KMS-11 (cell line): ENCODE measurements around the gene PIK3R2.
"Not testable (repeated sequence)": the region's sequence is repeated elsewhere in the genome, so short reads cannot be mapped to it uniquely, and the experiment has no call there.

ENCODE experiments used
- H2AFZ ChIP-seq: fragments of 200-600 bp; sonication (generic); 2 replicates; pipeline ENCODE4 v1.6.1; 2016; ENCODE audit warnings: antibody characterized with exemption, mixed run types, low read depth
- H3K27ac ChIP-seq: fragments of 200-600 bp; sonication (generic); 2 replicates; pipeline ENCODE4 v1.6.1; 2016; ENCODE audit warnings: mild to moderate bottlenecking, mixed run types
- H3K27me3 ChIP-seq: fragments of 200-600 bp; sonication (generic); 2 replicates; pipeline ENCODE4 v1.6.1; 2017; ENCODE audit warnings: mild to moderate bottlenecking, low read depth, mixed run types, moderate library complexity; ENCODE audit not compliant: insufficient read depth
- H3K36me3 ChIP-seq: fragments of 200-600 bp; sonication (generic); 2 replicates; pipeline ENCODE4 v1.6.1; 2017; ENCODE audit warnings: mild to moderate bottlenecking, mixed run types; ENCODE audit not compliant: insufficient read depth
- H3K4me1 ChIP-seq: fragments of 200-600 bp; sonication (generic); 2 replicates; pipeline ENCODE4 v1.6.1; 2016; ENCODE audit warnings: mild to moderate bottlenecking, low read depth, mixed run types; ENCODE audit not compliant: poor library complexity, severe bottlenecking
- H3K4me2 ChIP-seq: fragments of 200-600 bp; sonication (generic); 2 replicates; pipeline ENCODE4 v1.7.0; 2016; ENCODE audit warnings: mild to moderate bottlenecking, mixed run types
- H3K4me3 ChIP-seq: fragments of 200-600 bp; sonication (generic); IDR thresholded peaks from 2 replicates; pipeline ENCODE4 v1.6.1; 2017; ENCODE audit warnings: low read depth, low read length, mixed read lengths; ENCODE audit not compliant: insufficient read depth
- H3K79me2 ChIP-seq: fragments of 200-600 bp; sonication (generic); 2 replicates; pipeline ENCODE4 v1.6.1; 2016; ENCODE audit warnings: low read depth, mixed run types; ENCODE audit not compliant: insufficient read depth
- H3K9ac ChIP-seq: fragments of 200-600 bp; sonication (generic); 2 replicates; pipeline ENCODE4 v1.6.1; 2016; ENCODE audit warnings: mild to moderate bottlenecking, mixed run types
- H4K20me1 ChIP-seq: fragments of 200-600 bp; sonication (generic); 2 replicates; pipeline ENCODE4 v1.6.1; 2016; ENCODE audit warnings: mild to moderate bottlenecking, mixed run types; ENCODE audit not compliant: insufficient read depth
- TF ChIP-seq, protein P1 (sequence below): fragments of 200-600 bp; sonication (generic); conservative IDR thresholded peaks from 2 replicates; pipeline ENCODE4 v1.6.1; 2017; ENCODE audit warnings: low read depth, mild to moderate bottlenecking, antibody characterized with exemption, low read length, moderate library complexity, mixed read lengths

The PIK3R2 gene

DNA sequence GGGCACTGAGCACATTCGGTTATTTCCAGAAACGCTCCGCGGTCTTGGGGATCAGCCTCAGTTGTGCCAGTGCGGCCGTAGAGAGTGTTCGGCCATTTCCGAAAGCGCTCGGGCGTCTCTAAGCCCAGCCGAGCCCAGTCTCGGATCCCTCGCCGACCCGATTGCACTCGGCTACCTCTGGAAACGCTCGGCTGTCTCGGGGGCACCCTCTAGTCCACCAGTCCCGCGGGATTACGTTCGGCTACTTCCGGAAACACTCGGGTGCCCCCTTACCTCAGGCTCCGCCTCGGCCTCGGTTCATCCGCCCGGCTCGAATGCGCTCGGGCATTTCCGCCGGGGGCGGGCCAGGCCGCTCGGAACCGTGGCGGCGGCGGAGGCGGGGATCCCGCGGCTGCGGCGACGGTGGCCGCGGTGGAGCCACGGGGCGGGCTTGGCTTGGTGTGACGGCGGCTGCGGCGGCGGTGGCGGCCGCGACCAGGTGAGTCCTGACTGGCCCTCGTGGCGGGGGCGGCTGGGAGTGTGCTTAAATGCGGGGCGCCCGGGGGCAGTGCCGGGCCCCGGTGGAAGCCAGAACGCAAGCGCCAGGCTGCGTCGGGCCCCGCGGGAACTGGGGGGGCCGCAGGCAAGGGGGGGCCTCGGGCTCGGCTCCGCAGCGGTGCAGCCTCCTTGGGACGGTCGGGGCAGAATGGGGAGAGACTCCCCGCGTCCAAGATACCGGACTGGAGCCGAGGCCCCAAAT is at the start of gene PIK3R2:
Gene PIK3R2 (plus strand): TSS at position 347 of the 739 bp plus-strand sequence. CDS start 2,717 bp downstream, outside the sequence.
- no peak within 1 kb of the TSS for H3K4me3 ChIP-seq
- peak within 1 kb of the TSS; percentile 79 for H2AFZ ChIP-seq
- H3K27me3 ChIP-seq = no peaks in the 10 kb centered on the region
- no peaks in the 10 kb centered on the region for H3K36me3 ChIP-seq
- H3K79me2 ChIP-seq = no peaks in the 10 kb centered on the region
- TF ChIP-seq, protein P1, sequence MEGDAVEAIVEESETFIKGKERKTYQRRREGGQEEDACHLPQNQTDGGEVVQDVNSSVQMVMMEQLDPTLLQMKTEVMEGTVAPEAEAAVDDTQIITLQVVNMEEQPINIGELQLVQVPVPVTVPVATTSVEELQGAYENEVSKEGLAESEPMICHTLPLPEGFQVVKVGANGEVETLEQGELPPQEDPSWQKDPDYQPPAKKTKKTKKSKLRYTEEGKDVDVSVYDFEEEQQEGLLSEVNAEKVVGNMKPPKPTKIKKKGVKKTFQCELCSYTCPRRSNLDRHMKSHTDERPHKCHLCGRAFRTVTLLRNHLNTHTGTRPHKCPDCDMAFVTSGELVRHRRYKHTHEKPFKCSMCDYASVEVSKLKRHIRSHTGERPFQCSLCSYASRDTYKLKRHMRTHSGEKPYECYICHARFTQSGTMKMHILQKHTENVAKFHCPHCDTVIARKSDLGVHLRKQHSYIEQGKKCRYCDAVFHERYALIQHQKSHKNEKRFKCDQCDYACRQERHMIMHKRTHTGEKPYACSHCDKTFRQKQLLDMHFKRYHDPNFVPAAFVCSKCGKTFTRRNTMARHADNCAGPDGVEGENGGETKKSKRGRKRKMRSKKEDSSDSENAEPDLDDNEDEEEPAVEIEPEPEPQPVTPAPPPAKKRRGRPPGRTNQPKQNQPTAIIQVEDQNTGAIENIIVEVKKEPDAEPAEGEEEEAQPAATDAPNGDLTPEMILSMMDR = peak; percentile 45; the same call in 1 of the 2 replicates
- peaks cover 13% of the 10 kb centered on the region for H3K4me1 ChIP-seq
- no peaks in the 10 kb centered on the region for H4K20me1 ChIP-seq
- H3K4me2 ChIP-seq = peak within 1 kb of the TSS; percentile 85
- peak within 1 kb of the TSS; percentile 79 for H3K27ac ChIP-seq
- peak within 1 kb of the TSS; percentile 84 for H3K9ac ChIP-seq

DNA sequence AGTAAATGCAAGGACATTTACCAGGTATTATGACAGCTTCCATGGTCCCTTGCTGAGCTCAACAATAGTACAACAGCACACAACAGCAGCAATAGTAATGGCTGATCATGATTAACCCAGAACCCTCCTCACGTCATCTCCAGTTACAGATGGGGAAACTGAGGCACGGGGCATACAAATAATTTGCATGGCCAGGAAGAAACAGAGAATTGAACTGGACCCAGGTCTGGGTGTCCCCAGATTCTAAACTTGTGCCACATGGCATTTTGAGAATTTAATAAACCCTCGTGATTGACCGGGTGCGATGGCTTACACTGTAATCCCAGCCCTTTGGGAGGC is 48.2 kb upstream of the PIK3R2 start:
- TF ChIP-seq, protein P1 = no peak
- H3K27me3 ChIP-seq = peaks cover 3% of the 10 kb centered on the region; the same call in 1 of the 2 replicates
- no peaks in the 10 kb centered on the region for H3K79me2 ChIP-seq
- peaks cover 33% of the 10 kb centered on the region for H3K4me1 ChIP-seq
- H2AFZ ChIP-seq = peak overlapping the region; percentile 91
- no peaks in the 10 kb centered on the region for H3K36me3 ChIP-seq
- no peaks in the 10 kb centered on the region for H4K20me1 ChIP-seq
- H3K4me2 ChIP-seq = peak overlapping the region; percentile 69
- no peak overlapping the region; the same call in 1 of the 2 replicates for H3K27ac ChIP-seq
- no peak overlapping the region for H3K4me3 ChIP-seq
- no peak overlapping the region for H3K9ac ChIP-seq

DNA sequence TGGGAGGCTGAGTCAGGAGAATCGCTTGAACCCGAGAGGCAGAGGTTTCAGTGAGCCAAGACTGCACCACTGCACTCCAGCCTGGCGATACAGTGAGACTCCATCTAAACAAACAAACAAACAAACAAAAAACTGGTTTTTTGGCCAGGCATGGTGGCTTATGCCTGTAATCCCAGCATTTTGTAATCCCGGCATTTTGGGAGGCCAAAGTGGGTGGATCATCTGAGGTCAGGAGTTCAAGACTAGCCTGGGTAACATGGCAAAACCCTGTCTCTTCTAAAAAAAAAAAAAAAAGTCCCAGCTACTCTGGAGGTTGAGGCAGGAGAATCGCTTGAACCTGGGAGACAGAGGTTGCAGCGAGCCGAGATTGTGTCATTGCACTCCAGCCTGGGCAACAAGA is 47.7 kb upstream of the PIK3R2 start:
- H3K4me3 ChIP-seq, H3K27ac ChIP-seq, H3K79me2 ChIP-seq, H4K20me1 ChIP-seq, H3K36me3 ChIP-seq, H3K27me3 ChIP-seq, H2AFZ ChIP-seq, H3K9ac ChIP-seq: not testable (repeated sequence)
- Histone ChIP-seq H3K4me2 (peak overlapping the region; percentile 69; the same call in 1 of the 2 replicates), H3K4me1 (peaks cover 32% of the 10 kb centered on the region)

DNA sequence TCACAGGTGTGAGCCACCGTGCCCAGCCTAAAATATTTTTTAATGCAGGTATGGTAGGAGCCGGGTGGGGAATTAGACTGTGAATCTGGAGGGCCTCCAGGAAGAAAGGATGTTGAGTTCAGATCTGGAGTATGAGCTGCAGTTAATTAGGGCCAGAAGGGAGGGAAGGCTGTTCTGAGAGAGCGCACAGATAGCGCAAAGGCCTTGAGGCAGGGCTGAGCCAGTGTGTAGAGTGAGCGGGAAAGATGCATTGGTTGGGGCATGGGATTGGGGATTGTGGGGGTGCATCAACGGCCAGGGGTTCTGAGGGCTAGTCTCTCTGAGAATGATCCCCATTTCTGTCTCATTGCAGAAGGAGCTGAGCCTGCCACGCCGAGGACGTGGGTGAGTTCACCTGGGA is 45.7 kb upstream of the PIK3R2 start:
- H3K36me3 ChIP-seq = no peaks in the 10 kb centered on the region
- no peak overlapping the region for H2AFZ ChIP-seq
- H3K4me3 ChIP-seq = no peak overlapping the region
- H3K27me3 ChIP-seq = no peaks in the 10 kb centered on the region; the same call in 1 of the 2 replicates
- TF ChIP-seq, protein P1 = no peak
- no peak overlapping the region for H3K9ac ChIP-seq
- H4K20me1 ChIP-seq = no peaks in the 10 kb centered on the region
- H3K79me2 ChIP-seq = no peaks in the 10 kb centered on the region
- H3K4me2 ChIP-seq = no peak overlapping the region
- peaks cover 40% of the 10 kb centered on the region for H3K4me1 ChIP-seq
- no peak overlapping the region for H3K27ac ChIP-seq

DNA sequence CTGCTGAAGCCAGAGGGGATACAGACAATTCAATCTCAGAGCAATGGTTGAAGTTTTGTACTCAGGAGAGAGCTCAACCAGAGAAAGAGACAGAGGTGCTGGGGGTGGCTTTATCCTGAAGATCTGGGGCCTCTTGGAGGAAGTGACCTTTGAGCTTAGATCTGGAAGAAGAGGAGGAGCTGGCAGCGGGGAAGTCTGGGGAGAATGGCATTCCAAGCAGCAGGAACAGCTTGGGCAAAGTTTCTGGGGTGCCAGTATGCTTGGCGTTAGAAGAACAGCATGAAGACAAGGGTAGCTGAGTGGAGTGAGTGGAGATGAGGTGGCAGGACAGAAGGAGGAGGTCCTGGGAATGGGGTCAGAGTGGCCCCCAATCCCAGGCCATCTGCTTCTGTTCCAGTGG is 44.1 kb upstream of the PIK3R2 start:
- Histone ChIP-seq H3K27ac (no peak overlapping the region), H3K79me2 (no peaks in the 10 kb centered on the region), H3K9ac (no peak overlapping the region), H3K4me1 (peaks cover 43% of the 10 kb centered on the region), H3K36me3 (no peaks in the 10 kb centered on the region), H3K4me2 (no peak overlapping the region), H3K27me3 (no peaks in the 10 kb centered on the region; the same call in 1 of the 2 replicates), H4K20me1 (no peaks in the 10 kb centered on the region), H3K4me3 (no peak overlapping the region), H2AFZ (no peak overlapping the region)
- TF ChIP-seq, protein P1 = no peak
